H9 (cell line): ENCODE measurements around the gene MTX1. TPM values are rescaled to one million over a fixed set of nuclear protein-coding genes. Genes with fewer than 3 reads are reported as not detected.
"Not testable (repeated sequence)": the region's sequence is repeated elsewhere in the genome, so short reads cannot be mapped to it uniquely, and the experiment has no call there.

Source experiments
- DNase-seq: peaks from one replicate; pipeline ENCODE4 v3.0.0-alpha.2; 2017
- H2AFZ ChIP-seq: one replicate; pipeline ENCODE4 v1.6.1; 2013; ENCODE audit warnings: mild to moderate bottlenecking, low read length, control low read depth, moderate library complexity
- H2AK5ac ChIP-seq: 2 replicates; pipeline ENCODE4 v1.6.1; 2013; ENCODE audit warnings: low read length, control low read depth, mixed read lengths; ENCODE audit not compliant: insufficient read length
- H2BK120ac ChIP-seq: one replicate; pipeline ENCODE4 v1.6.1; 2013; ENCODE audit warnings: low read depth, mild to moderate bottlenecking, low read length, control low read depth, inconsistent platforms; ENCODE audit not compliant: poor library complexity, severe bottlenecking
- H2BK12ac ChIP-seq: 2 replicates; pipeline ENCODE4 v1.6.1; 2013; ENCODE audit warnings: low read length, control low read depth, mixed read lengths, low read depth; ENCODE audit not compliant: insufficient read length
- H2BK15ac ChIP-seq: 2 replicates; pipeline ENCODE4 v1.6.1; 2013; ENCODE audit warnings: low read depth, low read length, control low read depth
- H2BK20ac ChIP-seq: one replicate; pipeline ENCODE4 v1.6.1; 2013; ENCODE audit warnings: low read depth, mild to moderate bottlenecking, low read length, control low read depth, inconsistent platforms; ENCODE audit not compliant: poor library complexity, severe bottlenecking
- H2BK5ac ChIP-seq: 2 replicates; pipeline ENCODE4 v1.6.1; 2013; ENCODE audit warnings: low read length, control low read depth, mixed read lengths; ENCODE audit not compliant: insufficient read length
- H3K14ac ChIP-seq: 2 replicates; pipeline ENCODE4 v1.6.1; 2013; ENCODE audit warnings: low read length, control low read depth; ENCODE audit not compliant: insufficient read depth
- H3K18ac ChIP-seq: 2 replicates; pipeline ENCODE4 v1.6.1; 2013; ENCODE audit warnings: low read depth, mild to moderate bottlenecking, mixed read lengths, low read length, control low read depth; ENCODE audit not compliant: insufficient read length
- H3K23ac ChIP-seq: 2 replicates; pipeline ENCODE4 v1.6.1; 2013; ENCODE audit warnings: low read length, control low read depth, mixed read lengths, low read depth; ENCODE audit not compliant: insufficient read length
- H3K23me2 ChIP-seq: 2 replicates; pipeline ENCODE4 v1.6.1; 2013; ENCODE audit warnings: low read depth, mild to moderate bottlenecking, mixed read lengths, low read length, control low read depth; ENCODE audit not compliant: insufficient read length, poor library complexity, severe bottlenecking
- H3K27ac ChIP-seq: 2 replicates; pipeline ENCODE4 v1.5.1; 2013; ENCODE audit warnings: low read length, control low read depth, mixed read lengths, low read depth; ENCODE audit not compliant: insufficient read length
- H3K27me3 ChIP-seq: 2 replicates; pipeline ENCODE4 v1.6.1; 2013; ENCODE audit warnings: low read length, control low read depth, inconsistent platforms; ENCODE audit not compliant: insufficient read depth
- H3K4ac ChIP-seq: 2 replicates; pipeline ENCODE4 v1.6.1; 2013; ENCODE audit warnings: low read depth, mild to moderate bottlenecking, control low read depth, inconsistent platforms, low read length, moderate library complexity
- H3K4me1 ChIP-seq: 2 replicates; pipeline ENCODE4 v1.6.1; 2013; ENCODE audit warnings: low read length, control low read depth, inconsistent platforms; ENCODE audit not compliant: insufficient read depth
- H3K4me2 ChIP-seq: 2 replicates; pipeline ENCODE4 v1.6.1; 2013; ENCODE audit warnings: low read length, control low read depth, mixed read lengths; ENCODE audit not compliant: insufficient read length, insufficient read depth
- H3K56ac ChIP-seq: 2 replicates; pipeline ENCODE4 v1.6.1; 2013; ENCODE audit warnings: low read depth, mild to moderate bottlenecking, mixed read lengths, low read length, control low read depth; ENCODE audit not compliant: insufficient read length
- H3K79me1 ChIP-seq: 2 replicates; pipeline ENCODE4 v1.6.1; 2013; ENCODE audit warnings: low read depth, mild to moderate bottlenecking, moderate library complexity, low read length, control low read depth, inconsistent platforms; ENCODE audit not compliant: insufficient read depth, poor library complexity, severe bottlenecking
- H3K79me2 ChIP-seq: 2 replicates; pipeline ENCODE4 v1.6.1; 2013; ENCODE audit warnings: low read length, control low read depth, inconsistent platforms; ENCODE audit not compliant: insufficient read depth
- H3K9ac ChIP-seq: 2 replicates; pipeline ENCODE4 v1.6.1; 2013; ENCODE audit warnings: low read length, control low read depth, mixed read lengths; ENCODE audit not compliant: insufficient read length; ENCODE audit errors: extremely low read depth
- H3K9me3 ChIP-seq: one replicate; pipeline ENCODE4 v1.6.1; 2013; ENCODE audit warnings: low read depth, low read length, inconsistent platforms; ENCODE audit not compliant: control insufficient read depth
- H3T11ph ChIP-seq: one replicate; pipeline ENCODE4 v1.6.1; 2013; ENCODE audit warnings: mild to moderate bottlenecking, low read length, control low read depth, inconsistent platforms
- H4K20me1 ChIP-seq: one replicate; pipeline ENCODE4 v1.6.1; 2013; ENCODE audit not compliant: control insufficient read depth, insufficient read length, insufficient read depth
- H4K5ac ChIP-seq: 2 replicates; pipeline ENCODE4 v1.6.1; 2013; ENCODE audit warnings: low read depth, mild to moderate bottlenecking, mixed read lengths, low read length, control low read depth; ENCODE audit not compliant: insufficient read length
- H4K8ac ChIP-seq: replicated peaks from 2 replicates; pipeline ENCODE4 v1.6.1; 2013; ENCODE audit warnings: low read length, control low read depth, mixed read lengths, low read depth; ENCODE audit not compliant: insufficient read length
- H4K91ac ChIP-seq: 2 replicates; pipeline ENCODE4 v1.6.1; 2013; ENCODE audit warnings: low read depth, mild to moderate bottlenecking, moderate library complexity, mixed read lengths, low read length, control low read depth; ENCODE audit not compliant: insufficient read length
- H3K27ac Mint-ChIP-seq, 3 experiments: 2 replicates in 2 of 3; 3 replicates in 1 of 3; pipeline ENCODE4 v1.8.0; 2020 to 2021; ENCODE audit warnings: mixed read lengths in 3 of 3, mild to moderate bottlenecking in 1 of 3, moderate library complexity in 1 of 3
- H3K27me3 Mint-ChIP-seq: 2 replicates; pipeline ENCODE4 v1.8.0; 2021; ENCODE audit warnings: low read depth, mild to moderate bottlenecking, moderate library complexity, mixed read lengths
- H3K36me3 Mint-ChIP-seq, 3 experiments: 2 replicates in 2 of 3; 3 replicates in 1 of 3; pipeline ENCODE4 v1.8.0; 2020 to 2021; ENCODE audit warnings: low read depth in 3 of 3, mixed read lengths in 3 of 3; ENCODE audit not compliant: insufficient read depth in 1 of 3
- H3K4me1 Mint-ChIP-seq, 2 experiments: 2 replicates each; pipeline ENCODE4 v1.8.0; 2020; ENCODE audit warnings: mixed read lengths in 2 of 2
- H3K4me3 Mint-ChIP-seq, 2 experiments: 2 replicates in 1 of 2; 3 replicates in 1 of 2; pipeline ENCODE4 v1.8.0; 2020 to 2021; ENCODE audit warnings: mild to moderate bottlenecking in 2 of 2, mixed read lengths in 2 of 2, moderate library complexity in 1 of 2
- H3K9me3 Mint-ChIP-seq, 2 experiments: 2 replicates in 1 of 2; 3 replicates in 1 of 2; pipeline ENCODE4 v1.8.0; 2020; ENCODE audit warnings: mild to moderate bottlenecking in 2 of 2, mixed read lengths in 2 of 2, moderate library complexity in 1 of 2
- CTCF ChIP-seq: fragments of 200-600 bp; sonication (generic); conservative IDR thresholded peaks from 3 replicates; pipeline ENCODE4 v1.8.0; 2021; ENCODE audit warnings: antibody characterized with exemption, mild to moderate bottlenecking
- WGBS: extraction: QIAGEN DNeasy Blood & Tissue Kit; methylation state at CpG from one replicate; pipeline ENCODE4 v1.1.7; 2013; ENCODE audit warnings: missing lambda C conversion rate, low lambda C conversion rate, mixed read lengths; ENCODE audit not compliant: insufficient read length; ENCODE audit errors: extremely low coverage; 5-methylcytosine and 5-hydroxymethylcytosine counted together
- total RNA-seq: library from RNA; stranded (reverse); gene quantifications from 2 replicates; pipeline ENCODE4 v1.2.1, GENCODE V29; 2021

The MTX1 gene
- total RNA-seq, 1 experiment from 2014 or later: 45.0 TPM

- Histone ChIP-seq H4K20me1 (no peaks in the 10 kb centered on the region), H2BK5ac (no peak overlapping the region), H3K79me1 (no peaks in the 10 kb centered on the region), H4K8ac (no peak overlapping the region), H3T11ph (no peak overlapping the region), H3K14ac (peak overlapping the region; percentile 86; the same call in 1 of the 2 replicates), H3K9ac (peak overlapping the region; percentile 88), H2BK15ac (no peak overlapping the region), H3K23ac (no peak overlapping the region), H3K56ac (no peak overlapping the region), H2BK120ac (no peak overlapping the region), H2BK20ac (no peak overlapping the region), H3K23me2 (peaks cover 9% of the 10 kb centered on the region), H4K91ac (no peak overlapping the region), H2AFZ (no peak overlapping the region), H3K4me2 (peak overlapping the region; percentile 91), H3K9me3 (no peaks in the 10 kb centered on the region), H2BK12ac (no peak overlapping the region), H4K5ac (peak overlapping the region; percentile 3), H3K18ac (peak overlapping the region; percentile 96), H3K4me1 (no peaks in the 10 kb centered on the region), H3K4ac (no peak overlapping the region), H3K79me2 (no peaks in the 10 kb centered on the region), H2AK5ac (no peak overlapping the region), H3K27me3 (no peaks in the 10 kb centered on the region; the same call in 1 of the 2 replicates), H3K27ac (peak overlapping the region; percentile 83)
- Mint-ChIP-seq H3K36me3 (peaks cover 8 to 28% (median 27%) of the 10 kb centered on the region in 3 experiments), H3K4me3 (peak overlapping the region; percentile 81 to 84), H3K4me1 (peaks cover 28 to 37% of the 10 kb centered on the region in 2 experiments), H3K27me3 (peaks cover 41% of the 10 kb centered on the region), H3K27ac (peak overlapping the region; percentile 85 to 97 (median 90)), H3K9me3 (peaks cover 0 to 3% of the 10 kb centered on the region in 2 experiments; a peak in 1 of 5 replicates)
- DNase-seq: no peak
- WGBS: no CpG with 5 or more reads among the region's 8 CpGs
- TF ChIP-seq CTCF: no peak
These were observed 36.6 kb downstream of the MTX1 start for GRCh38 chr1:155245163-155245524.

- not testable (repeated sequence) for H2BK120ac ChIP-seq, H3K4me1 ChIP-seq, H2AFZ ChIP-seq, H4K8ac ChIP-seq, H3K14ac ChIP-seq, H3K23me2 ChIP-seq, H4K5ac ChIP-seq, H3K79me1 ChIP-seq, H3K9ac ChIP-seq, H3K18ac ChIP-seq, H3K23ac ChIP-seq, H2BK5ac ChIP-seq, H3T11ph ChIP-seq, H3K79me2 ChIP-seq, H3K27ac ChIP-seq, DNase-seq, H3K9me3 Mint-ChIP-seq, H3K27me3 ChIP-seq, H3K56ac ChIP-seq, H2BK15ac ChIP-seq, H3K4me2 ChIP-seq, H3K27ac Mint-ChIP-seq, H2AK5ac ChIP-seq, H2BK20ac ChIP-seq, H3K9me3 ChIP-seq, H2BK12ac ChIP-seq, H3K4me3 Mint-ChIP-seq, H4K91ac ChIP-seq, H4K20me1 ChIP-seq, H3K4ac ChIP-seq
- WGBS: no CpG with 5 or more reads among the region's 3 CpGs
- peaks cover 41% of the 10 kb centered on the region for H3K27me3 Mint-ChIP-seq
- H3K36me3 Mint-ChIP-seq: peaks cover 8 to 28% (median 27%) of the 10 kb centered on the region in 3 experiments
- peaks cover 24 to 30% of the 10 kb centered on the region in 2 experiments for H3K4me1 Mint-ChIP-seq
These were observed 38.3 kb downstream of the MTX1 start for GRCh38 chr1:155246796-155247195.
